ENCODE results near the gene PSD4.
A peak's percentile ranks its signal among the peaks of the same experiment; 100 is the strongest.

Gene PSD4

DNA sequence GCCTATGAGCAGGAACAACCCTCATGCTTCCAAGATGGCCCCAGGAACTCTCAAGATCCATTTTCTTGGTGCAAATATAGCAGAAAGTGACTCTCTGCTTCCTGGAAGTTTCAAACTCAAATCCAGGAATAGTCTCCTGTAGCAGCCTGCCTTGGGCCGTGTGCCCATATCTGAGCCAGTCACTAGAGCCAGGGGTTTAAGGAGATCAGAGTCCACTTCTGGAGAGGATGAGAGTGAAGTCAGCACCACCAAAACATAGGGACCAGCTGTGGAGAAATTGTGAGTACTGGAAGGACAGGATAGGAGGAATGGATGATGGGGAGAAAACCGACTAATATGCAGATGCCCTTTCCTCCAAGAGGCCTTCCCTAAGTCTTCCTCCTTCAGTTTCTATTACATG is 33.2 kb downstream of the PSD4 start:
- DNase-seq (ENCODE audit: low read depth) = no peak

DNA sequence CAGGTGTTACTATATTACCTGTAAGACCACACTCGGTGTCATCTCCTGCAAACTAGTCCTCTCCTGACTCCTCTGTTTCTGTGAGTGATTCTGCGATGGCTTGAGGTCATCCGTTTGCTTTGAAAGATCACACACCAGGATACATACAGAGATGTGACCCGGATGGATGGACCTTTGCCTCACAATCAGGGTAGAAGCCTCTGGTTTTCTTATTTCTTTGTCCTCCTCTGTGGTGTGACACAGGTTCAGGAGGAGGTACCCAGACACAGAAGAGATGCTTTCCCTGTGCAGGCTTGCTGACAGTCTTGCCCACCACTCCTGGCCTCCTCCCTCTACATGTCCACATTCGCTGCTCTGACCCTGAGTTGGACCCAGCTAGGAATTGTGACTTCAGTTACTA is 34.6 kb downstream of the PSD4 start:
- DNase-seq (ENCODE audit: low read depth) = no peak

DNA sequence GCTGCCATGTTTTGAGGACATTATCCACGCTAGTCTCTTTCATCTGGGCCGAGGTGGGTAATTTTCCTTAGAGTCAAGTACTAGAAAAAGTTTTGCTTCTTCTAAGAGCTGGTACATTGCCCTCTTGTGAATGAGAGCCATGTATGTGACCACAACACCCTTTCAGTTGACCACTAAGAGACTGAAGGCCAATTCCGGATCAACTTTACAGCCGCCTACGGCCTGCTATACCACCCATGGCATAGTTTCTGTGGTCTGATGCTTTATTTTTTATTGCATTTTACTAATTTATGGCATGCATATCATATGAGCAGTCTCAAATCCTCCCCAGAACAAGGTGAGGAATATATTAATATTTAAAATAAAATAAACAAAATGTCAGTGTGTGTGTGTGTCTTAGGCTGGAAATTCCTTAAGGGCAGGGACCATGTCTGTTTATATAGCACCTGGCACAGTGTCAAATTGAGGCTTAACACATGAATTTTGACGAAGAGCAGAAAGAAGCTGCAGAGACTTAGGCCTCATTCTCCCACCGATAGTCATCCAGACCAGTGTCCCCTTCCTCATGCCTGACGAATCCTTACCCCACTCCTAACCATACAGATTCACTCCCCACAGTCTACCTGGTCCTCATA is 35.4 kb downstream of the PSD4 start:
- no peak for DNase-seq (ENCODE audit: low read depth)

DNA sequence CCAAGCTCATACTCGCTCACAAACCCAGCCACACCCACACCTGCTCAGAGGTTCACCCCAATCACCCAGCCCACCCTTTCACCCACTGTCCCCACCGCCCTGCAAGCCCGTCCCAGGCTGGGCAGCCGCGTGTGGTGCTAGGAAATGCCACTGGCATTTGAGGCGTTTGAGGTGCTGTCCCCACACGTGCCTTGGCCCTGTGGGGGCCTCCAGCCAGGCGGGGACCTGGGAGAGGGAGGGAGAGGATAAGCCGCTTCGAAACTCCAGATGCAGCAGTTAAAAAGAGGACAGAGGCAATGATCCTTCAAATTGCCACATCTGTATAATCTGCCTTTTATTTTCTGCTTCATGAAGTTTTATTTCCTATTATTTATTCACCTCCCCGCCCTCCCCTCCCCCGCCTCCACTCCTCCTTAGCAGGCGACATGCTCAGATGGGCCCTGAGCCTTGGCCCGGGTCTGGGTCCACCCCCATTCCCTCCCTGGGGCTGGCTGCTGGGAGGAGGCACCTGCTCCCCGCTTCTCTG is 35.9 kb downstream of the PSD4 start:
- no peak for DNase-seq (ENCODE audit: low read depth)

DNA sequence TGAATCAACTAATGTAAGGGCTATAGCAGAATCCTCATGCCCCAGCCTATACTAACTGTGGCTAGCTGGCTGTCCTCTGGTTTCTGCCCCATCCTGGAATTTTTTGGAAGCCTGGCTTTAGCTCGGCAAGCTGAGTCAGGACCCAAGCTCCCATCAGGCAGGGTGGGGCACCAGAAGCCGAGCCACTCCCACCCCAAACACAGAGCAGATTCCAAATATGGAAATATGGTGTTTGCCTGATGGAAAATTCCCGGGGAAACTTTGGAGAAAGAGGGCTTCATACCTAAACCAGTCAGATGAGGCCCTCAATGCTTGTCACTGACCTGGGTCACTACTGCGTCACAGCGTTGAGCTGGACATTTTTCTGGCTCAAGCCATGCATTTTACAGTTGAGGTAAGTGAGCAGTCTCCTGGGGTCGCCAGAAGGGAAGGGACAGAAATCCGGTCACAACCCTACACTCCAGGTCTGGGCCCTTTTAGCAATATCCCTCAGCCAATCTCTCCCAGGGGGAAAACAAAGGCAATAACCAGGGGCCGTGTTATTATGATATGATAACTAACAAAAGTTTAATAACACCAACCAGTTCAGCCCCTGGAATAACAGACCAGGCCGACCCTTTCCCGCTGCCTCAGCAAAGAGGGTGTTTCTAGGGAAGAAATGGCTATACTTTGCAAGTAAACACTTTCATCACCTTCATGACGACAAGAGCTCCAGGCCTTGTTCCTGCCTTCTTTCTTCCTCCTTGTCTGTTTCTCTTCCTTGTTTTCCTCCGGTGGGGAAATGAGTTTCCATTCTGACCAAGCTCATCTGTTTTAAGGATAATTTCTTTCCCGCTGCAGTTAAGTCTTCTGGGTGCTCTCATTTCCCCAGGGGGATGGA is 37.7 kb downstream of the PSD4 start:
- DNase-seq (ENCODE audit: low read depth) = peak; percentile 63

DNA sequence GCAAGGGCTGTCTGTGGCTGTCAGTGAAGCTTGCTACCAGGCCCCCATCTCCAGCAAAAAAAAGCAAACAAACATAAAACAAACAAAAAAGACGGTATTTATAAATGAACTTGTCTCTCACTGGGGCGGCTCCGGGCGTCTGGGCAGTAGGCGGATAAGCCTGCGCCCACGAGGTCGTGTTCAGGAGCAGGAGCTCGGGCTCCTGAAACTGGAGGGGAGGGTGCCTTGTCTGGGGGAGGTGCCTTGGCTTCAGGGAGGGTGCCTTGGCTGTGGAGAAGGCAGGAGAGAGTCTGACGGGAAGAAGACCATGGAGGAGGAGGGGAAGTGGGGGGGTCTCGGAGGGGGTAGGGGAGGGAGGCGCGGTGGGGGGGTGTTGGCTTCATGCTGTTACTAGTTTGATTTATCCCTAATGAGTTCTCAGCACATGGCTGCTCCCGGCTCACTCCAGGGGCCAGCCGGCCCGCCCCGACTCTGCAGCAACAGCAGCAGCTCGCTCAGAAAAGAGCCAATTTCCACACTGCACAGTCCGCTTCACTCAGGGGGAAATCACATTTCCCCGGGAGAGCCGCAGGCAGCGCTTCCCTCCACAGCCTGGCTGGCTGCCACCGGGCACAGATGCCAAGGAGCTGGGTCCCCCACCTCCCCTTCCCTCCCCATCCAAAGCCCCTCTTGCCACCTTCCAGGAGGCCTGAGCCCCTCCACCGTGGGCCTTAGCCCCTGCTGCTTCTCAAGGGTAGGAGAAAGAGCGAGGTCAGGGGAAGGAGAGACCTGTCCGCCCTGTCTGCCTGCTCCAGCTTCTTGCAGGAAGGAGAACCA is 38.7 kb downstream of the PSD4 start:
- DNase-seq (ENCODE audit: low read depth) = no peak

DNA sequence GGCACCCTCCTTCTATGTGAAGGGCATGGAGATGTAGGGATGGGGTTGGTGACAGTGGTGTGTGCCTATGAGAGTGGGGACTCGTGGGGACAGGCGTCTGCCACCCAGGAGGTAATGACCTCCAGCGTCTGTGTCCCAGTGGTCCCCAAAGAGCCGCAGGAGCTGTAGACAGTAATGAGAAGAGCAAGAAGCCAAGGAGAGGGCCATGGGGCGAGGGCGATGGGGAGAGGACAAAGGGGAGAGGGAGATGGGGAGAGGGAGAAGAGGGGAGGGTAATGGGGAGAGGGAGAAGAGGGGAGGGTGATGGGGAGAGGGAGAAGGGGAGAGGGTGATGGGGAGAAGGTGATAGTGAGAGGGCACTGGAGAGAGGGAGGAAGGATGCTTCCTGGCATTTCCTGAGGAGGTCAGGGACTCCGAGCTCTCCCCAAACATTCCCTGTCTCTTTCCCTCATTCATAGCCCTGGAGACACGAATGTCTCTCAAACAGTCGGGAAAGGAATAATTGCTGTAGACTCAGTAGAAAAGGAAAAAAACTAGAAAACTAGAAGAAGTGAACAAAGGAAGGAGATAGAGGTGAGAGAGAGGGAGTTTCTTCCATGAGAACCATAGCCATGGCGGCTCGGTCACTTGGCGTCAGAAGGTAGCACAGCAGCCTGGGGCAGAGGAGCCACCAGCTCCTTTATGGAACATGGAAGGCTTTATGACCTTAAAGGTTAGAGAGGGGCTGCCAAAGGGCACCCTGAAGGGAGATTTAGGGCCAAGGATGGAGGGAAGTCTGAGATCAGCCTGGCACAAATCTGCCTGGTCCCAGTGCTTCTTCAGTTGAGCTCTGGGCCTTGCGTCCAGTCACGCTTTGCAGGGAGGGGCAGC is 39.5 kb downstream of the PSD4 start:
- no peak for DNase-seq (ENCODE audit: low read depth)

DNA sequence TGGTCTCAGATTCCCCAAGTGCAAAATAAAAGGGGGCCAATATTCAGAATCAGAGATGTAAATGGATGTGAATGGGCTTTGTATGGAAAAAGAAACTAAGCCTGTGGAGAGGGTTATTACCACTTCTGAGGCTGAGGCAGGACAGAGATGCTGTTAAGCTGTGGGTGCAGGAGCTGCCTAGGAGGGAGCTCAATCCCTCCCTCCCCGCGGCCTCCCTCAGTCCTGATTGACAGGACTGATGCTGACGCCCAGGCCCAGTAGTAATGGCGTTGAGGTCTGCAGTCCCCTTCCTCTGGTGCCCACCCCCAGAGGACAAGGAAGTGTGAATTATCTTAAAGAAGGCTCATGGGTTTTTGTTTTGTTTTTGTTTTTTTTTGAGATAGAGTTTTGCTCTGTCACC is 40.4 kb downstream of the PSD4 start:
- DNase-seq (ENCODE audit: low read depth) = no peak

DNA sequence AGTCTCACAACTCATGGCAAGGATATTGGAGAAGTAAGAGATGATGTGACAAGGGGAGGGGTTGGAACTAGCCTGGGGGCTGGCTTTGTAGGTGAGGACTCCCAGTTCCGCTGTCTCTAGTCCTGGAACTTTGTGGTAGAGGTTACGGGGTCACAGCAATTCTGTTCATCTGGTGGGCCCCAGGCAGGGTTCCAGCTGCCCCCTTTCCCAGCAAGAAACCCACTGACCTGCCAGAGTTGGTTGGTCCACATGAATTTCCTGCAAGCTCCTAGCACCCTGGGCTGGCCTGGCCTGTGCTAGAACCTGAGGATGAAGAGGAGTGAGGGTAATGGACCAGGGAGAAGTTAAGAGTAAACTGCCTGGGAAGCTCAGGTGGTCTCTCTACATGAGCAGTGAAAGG is 41.3 kb downstream of the PSD4 start:
- DNase-seq (ENCODE audit: low read depth) = no peak

DNA sequence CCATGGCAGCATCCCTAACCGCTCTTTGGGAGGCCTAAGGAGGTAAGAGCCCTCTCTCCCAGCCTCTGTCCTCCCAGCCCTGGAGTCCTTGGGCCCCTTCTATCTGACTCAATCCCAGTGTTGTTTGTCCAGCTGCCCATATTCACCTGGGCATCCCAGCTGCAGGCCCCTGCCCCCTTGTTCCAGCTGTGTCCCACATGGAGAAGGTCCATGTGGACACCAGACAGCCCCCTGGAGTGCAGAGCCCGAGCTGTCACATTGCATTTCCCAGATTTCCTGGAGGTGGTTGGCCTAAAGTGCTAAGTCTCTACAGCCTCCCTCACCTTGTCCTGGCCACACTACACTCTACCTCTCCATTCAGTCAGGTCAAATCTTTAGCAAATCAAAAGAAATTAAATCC is 42.5 kb downstream of the PSD4 start:
- DNase-seq (ENCODE audit: low read depth) = no peak

DNA sequence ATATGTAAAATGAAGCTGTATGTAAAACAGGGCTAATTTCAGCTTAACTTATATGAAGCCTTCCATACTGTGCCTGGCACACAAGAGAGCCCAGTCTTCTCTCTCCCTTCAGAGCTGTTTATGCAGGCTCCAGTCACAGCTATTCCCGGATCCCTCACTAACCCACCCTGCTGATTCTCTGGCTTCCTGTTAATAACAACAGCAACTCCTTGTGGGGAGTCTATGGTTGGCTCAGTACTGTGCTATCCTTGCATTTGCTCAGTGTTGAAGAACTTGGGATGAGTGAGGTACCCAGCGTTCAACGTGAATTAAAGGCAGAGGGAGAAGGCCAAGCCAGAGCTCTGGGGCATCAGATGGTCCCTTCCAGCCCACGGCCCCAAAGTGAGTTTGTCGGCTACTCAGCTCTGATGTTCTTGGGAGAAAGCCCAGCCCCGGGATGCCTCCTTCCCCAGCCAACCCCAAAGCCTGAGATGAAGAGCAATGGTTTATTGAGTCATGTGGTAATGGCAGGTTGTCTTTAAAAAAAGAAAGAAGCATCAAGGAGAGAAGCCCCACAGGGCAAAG is 43.2 kb downstream of the PSD4 start:
- DNase-seq (ENCODE audit: low read depth) = no peak

DNA sequence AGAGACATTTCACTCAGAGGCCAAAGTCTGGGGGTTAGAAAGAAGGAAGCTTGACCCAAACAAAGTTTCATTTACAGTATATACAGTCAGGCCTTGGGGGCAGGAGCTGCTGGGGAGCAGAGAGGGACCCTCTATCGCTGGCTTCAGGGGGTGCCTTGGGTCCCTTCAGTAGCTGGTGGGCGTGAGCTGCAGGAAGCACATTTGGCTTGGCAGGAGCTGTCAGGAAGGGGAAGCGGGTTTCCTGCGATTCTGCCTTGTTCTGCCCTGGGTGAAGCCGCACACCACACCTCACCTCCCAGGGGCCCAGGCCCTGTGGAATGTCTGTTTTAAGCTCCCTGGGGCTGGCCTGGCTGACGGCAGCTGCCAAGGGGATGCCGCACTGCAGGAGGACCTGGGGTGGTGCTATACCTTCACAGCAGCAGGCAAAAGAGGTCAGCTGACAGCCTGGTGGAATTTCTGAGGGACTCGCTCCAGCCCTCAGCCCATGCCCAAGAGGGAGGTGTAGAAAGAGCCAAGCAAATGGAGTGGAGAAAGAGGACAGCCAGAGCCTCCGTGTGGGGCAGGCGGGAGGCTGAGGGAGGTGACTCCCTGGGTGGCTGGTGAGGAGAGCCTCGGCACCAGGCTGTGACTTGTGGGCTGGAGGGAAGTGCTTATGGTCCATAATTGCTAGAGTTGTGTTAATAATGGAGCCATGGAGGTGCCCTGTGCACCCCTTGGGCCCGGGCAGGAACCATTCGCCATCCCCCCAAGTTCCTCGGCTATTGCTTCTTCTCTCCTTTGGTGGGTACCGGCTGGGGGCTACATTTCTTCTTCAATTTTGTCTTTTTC is 43.9 kb downstream of the PSD4 start:
- no peak for DNase-seq (ENCODE audit: low read depth)

DNA sequence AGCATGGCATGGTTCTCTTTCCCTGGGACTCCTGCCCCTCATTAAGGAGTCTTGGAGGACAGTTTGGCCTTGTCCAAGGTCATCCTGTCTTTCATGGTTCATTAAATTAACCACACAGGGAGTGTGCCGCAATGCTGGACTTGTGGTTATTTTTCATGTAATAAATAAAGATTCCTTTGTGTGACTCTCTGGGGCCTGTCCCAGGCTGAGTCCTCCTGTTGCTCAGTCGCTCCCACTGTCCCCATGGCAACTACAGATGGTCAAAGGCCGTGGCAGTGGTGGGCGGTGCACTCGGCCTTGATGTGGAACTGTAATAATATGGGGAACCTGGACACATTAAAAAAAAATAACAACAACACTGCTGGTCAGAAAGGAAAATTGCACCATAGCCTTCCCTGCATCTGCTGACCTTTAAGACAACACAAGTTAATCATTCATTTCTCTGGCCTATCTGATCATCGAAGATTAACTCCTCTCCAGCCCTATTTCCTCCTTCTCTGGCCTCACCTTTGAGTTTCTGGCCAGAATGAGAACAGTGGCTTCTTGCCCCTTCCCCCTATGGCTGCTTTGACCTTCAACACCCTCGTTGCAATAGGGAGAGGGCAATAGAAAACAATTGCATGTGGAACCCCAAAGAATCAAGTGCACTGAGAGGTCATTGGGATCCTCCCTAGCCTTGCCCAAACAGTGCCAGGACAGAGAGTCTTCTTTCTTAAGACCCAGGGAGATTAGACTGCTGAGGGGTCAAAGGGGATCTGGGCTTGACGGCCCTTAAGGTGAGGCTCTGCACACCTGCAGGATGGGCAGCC is 44.7 kb downstream of the PSD4 start:
- peak; percentile 54 for DNase-seq (ENCODE audit: low read depth)

DNA sequence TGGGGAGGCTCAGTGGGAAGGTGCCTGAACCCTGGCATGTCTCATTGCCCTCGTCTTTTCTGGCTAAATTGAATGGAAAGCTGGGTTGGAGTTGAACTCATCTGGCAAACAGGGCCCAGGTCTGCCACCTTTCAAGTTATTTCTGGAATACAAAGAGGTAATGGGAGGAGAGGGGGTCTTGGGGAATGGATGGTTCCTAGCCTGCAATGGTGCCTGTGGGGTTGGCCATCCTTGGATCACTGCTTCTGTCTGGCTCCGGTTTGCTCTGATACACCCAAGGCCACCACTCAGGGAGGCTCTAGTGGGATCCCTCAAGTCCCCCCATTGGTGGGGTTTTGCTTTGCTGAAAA is 45.3 kb downstream of the PSD4 start:
- DNase-seq (ENCODE audit: low read depth) = no peak

DNA sequence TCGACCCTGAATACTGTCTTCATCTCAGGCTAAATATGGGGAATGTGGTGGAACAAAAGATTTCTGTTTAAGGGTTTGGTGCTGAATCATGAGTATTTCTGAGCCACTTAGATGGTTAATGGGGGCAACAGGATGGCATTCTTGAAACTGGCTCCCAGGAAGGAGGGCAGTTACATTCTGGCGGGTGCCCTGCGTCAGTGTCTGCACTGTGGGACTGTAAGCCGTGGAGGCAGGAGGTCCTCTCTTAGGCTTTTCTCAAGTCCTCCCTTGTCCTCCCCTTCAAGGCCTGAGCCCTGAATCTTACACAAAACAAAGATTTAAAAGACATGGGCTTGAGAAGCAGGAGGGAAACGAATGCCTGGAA is 45.7 kb downstream of the PSD4 start:
- no peak for DNase-seq (ENCODE audit: low read depth)

DNA sequence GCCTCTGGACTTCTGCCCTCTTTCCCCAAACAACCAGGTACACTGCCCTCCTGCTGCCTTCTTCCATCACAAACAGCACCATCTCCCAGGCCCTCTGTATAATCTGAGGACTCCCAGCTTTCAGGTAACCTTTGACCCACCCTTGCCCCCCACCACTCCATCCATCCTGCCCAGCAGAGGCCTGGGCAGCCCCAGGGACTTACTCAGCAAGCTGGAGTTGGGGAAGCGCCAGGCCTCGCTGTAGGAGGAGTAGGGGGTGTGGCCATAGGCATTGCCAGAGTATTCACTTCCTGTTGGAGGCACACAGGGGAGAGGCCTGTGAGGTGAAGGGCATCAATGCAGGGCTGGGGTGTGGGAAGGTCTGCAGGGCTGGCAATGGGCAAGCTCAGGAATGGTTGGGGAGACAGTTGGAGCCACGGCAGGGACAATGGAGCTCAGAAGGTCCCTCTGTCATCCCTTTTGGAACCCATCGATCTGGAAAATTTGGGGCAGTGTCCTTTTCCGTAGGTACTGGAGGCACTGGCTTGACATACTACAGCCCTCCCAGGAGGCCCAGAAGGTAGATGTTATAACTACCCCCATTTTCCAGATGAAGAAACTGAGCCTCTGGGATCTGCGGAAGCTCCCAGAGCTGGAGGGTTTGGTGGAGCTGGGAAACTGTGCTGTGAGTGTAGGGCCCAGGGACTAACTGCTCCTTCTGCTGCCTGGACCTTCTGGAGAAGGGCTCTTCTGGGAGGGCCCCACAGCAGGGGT is 46.3 kb downstream of the PSD4 start:
- no peak for DNase-seq (ENCODE audit: low read depth)

DNA sequence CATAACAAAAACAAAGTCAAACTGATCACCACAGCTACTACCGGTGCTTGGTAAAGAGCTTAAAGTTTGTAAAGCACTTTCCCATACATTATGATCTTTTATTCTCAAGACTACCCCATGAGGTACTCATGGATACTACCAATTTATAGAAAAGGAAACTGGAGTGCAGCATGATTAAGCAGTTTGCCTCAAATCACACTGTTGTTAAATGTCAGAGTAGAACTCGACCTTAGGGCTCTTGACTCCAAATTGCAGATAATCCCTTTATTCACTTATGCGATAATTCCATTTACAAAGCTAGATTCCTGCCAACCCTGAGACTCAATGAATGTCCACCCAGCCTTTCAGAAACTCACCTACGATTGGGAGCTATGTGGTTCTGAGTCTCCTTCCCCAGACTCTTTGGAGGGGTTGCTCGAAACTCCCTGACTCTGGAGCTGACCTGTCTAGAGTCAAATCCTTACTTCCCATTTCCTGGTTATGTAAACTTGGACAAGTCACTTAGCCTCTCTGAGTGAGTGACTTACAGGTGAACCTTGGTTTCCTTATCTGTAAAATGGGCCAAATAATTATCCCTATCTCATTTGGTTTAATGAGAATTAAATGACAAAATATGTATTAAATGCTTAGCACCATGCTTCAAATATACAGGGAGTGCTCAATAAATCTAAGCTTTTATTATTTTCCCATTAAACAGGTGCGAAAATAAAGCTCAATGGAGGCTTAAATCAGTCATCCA is 47.4 kb downstream of the PSD4 start:
- no peak for DNase-seq (ENCODE audit: low read depth)

DNA sequence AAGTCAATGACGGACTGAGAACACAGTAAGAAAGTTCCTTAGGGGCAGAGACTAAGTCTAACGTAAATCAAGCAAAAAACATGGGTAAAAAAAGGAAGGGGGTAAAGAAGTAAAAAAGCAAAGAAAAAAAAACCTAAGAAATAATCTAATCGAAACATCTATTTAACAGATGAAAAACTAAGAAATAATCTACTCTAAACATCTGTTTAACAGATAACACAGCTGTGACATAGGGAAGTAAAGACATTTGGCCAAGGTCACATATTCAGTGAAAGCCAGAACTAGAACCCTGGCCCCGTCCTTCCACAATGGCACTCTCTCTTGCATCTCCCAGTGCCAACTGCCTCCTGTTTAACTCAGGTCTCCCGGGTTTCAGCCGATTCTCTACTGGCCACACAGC is 48.1 kb downstream of the PSD4 start:
- DNase-seq (ENCODE audit: low read depth) = no peak

All from GM04503 (cell line).